GM12864 (cell line): Measurements from ENCODE around the gene OSBPL10.

Experiments
- DNase-seq: peaks from one replicate; pipeline ENCODE4 v3.0.0-alpha.2; 2011; ENCODE audit warnings: low read depth
- H3K4me3 ChIP-seq: 2 replicates; pipeline ENCODE4 v1.5.1; 2011; ENCODE audit warnings: mild to moderate bottlenecking, low read depth, low read length, control low read depth
- CTCF ChIP-seq: IDR thresholded peaks from 2 replicates; pipeline ENCODE4 v1.5.1; 2011; ENCODE audit warnings: low read depth, mild to moderate bottlenecking, moderate library complexity, low read length, control low read depth, inconsistent platforms; ENCODE audit errors: missing control alignments

OSBPL10 gene

GRCh38 chr3:31895471-31895870 is 85.6 kb downstream of the OSBPL10 start:
- no peak for TF ChIP-seq CTCF
- no peak for DNase-seq

GRCh38 chr3:31892916-31893573 is 88.0 kb downstream of the OSBPL10 start:
- H3K4me3 ChIP-seq: no peak overlapping the region
- no peak for TF ChIP-seq CTCF
- DNase-seq: no peak

More at GRCh38 chr3:31895471-31895870, 85.6 kb downstream of the OSBPL10 start:
- H3K4me3 ChIP-seq: no peak overlapping the region

- TF ChIP-seq CTCF: no peak
- no peak for DNase-seq
- H3K4me3 ChIP-seq: no peak overlapping the region
These were observed 88.6 kb downstream of the OSBPL10 start for GRCh38 chr3:31892500-31892899.

DNA sequence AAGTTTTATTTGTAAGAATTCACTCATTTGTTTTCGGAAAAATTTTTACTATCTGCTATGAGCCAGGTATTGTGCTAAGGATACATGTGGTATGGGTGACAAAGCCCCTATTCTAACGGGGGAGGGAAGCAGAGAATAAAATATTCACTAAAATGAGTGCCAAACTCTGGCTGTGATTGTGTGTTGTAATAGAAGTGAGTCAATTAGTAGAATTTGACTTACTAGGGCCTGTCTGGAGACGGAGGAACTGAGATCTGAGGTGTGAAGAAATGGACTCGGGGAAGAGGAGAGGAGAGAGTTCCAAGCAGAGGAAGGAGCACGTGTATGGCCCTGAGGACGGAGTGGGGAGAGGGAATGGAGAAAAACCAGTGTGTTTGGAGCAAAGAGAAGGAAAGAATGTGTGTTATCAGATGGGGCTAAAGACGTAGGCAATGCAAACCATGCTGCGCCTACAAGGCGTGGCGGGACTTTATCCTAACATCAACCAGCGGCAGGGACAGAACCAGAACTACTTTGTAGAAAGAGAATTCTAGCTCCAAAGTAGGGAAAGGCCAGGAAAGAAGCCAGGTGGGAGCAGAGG is 89.1 kb downstream of the OSBPL10 start:
- DNase-seq: no peak
- no peak for TF ChIP-seq CTCF
- no peak overlapping the region for H3K4me3 ChIP-seq

DNA sequence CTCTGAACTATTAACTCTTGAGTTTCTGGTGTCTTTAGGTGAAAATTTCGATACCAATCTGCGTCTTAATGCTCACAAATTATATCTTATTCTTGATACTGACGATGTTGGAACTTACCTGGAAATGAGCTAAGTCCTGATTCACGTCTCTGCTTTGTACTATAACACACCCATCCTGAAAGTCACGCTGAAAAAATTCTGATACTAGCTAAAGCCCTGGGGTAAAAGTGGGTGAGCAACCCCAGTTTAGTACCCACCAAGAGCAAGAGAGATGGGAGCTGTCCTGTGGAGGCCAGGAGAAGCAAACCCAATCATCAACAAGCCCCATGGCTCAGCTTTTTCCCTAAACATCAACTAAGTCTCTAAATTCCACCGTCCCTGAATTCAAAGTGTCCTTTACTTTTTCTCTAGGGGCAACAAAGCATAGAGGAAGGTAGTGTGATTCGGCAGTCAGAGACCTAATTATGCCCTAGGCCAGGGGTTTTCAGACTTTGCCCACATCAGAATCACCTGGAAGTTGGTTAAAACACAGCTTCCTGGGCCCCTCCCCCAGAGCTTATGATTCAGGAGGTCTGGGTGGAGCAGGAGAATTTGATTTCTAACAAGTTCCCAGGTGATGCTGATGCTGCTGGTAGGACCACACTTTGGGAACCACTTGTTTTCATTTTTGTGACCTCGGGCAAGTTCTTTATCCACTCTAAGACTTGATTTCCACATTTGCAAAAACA is 90.2 kb downstream of the OSBPL10 start:
- H3K4me3 ChIP-seq: no peak overlapping the region
- no peak for TF ChIP-seq CTCF
- no peak for DNase-seq

DNA sequence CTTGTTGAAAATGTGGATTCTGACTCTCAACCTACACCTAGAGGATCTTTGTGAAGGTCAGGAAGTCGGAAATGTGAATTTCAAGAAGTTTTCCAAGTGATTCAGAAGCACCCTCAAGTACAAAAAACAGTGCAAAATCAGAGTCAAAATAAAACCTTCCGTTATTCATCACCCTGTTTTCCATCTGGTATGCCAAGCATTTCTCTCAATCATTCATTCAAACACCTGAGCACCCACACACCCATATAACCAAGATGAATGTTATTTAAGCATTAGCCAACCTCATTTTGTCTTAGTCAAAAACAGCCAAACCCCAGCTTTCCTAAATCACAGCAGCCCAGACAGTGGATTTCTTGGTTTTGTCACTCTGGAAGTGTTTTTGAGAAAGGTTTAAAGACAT is 91.1 kb downstream of the OSBPL10 start:
- no peak for TF ChIP-seq CTCF
- H3K4me3 ChIP-seq: no peak overlapping the region
- DNase-seq: no peak

GRCh38 chr3:31885235-31885634 is 95.8 kb downstream of the OSBPL10 start:
- DNase-seq: no peak
- no peak for TF ChIP-seq CTCF
- no peak overlapping the region for H3K4me3 ChIP-seq
